Activated CD4-positive, alpha-beta T cell treated with anti-CD3 and anti-CD28 coated beads for 1 hour (primary cell): ENCODE results near the gene GRIA4.

ENCODE experiments used
- DNase-seq: peaks from one replicate; pipeline ENCODE4 v3.0.0-alpha.2; 2020

GRIA4 gene

GRCh38 chr11:105609832-105610781 is at the start of gene GRIA4:
Gene GRIA4 (plus strand): TSS chr11:105610073. CDS start chr11:105610998, 925 bp downstream.
- no peak for DNase-seq

- no peak for DNase-seq
Measured at GRCh38 chr11:105573091-105573490, 36.8 kb upstream of the GRIA4 start.

- DNase-seq = no peak
Measured at GRCh38 chr11:105574974-105575373, 34.9 kb upstream of the GRIA4 start.

- DNase-seq = no peak
Measured at GRCh38 chr11:105577641-105578040, 32.2 kb upstream of the GRIA4 start.

GRCh38 chr11:105579111-105579510 is 30.8 kb upstream of the GRIA4 start:
- no peak for DNase-seq

- no peak for DNase-seq
Measured at GRCh38 chr11:105582497-105582896, 27.4 kb upstream of the GRIA4 start.

GRCh38 chr11:105588001-105588400 is 21.9 kb upstream of the GRIA4 start:
- no peak for DNase-seq

GRCh38 chr11:105589346-105589745 is 20.5 kb upstream of the GRIA4 start:
- no peak for DNase-seq

GRCh38 chr11:105592035-105592434 is 17.8 kb upstream of the GRIA4 start:
- no peak for DNase-seq

GRCh38 chr11:105598371-105598770 is 11.5 kb upstream of the GRIA4 start:
- no peak for DNase-seq

- no peak for DNase-seq
Measured at GRCh38 chr11:105603156-105603555, 6.7 kb upstream of the GRIA4 start.

GRCh38 chr11:105609341-105609781 is 512 bp upstream of the GRIA4 start:
- no peak for DNase-seq

- no peak for DNase-seq
Measured at GRCh38 chr11:105610871-105611571, 1.1 kb downstream of the GRIA4 start.

- no peak for DNase-seq
Measured at GRCh38 chr11:105611572-105612441, 1.9 kb downstream of the GRIA4 start.

GRCh38 chr11:105612771-105613170 is 2.9 kb downstream of the GRIA4 start:
- DNase-seq = no peak

GRCh38 chr11:105613183-105613582 is 3.3 kb downstream of the GRIA4 start:
- DNase-seq = no peak

- no peak for DNase-seq
Measured at GRCh38 chr11:105618343-105618955, 8.6 kb downstream of the GRIA4 start.

- DNase-seq = no peak
Measured at GRCh38 chr11:105619556-105619955, 9.7 kb downstream of the GRIA4 start.

GRCh38 chr11:105622016-105622415 is 12.1 kb downstream of the GRIA4 start:
- DNase-seq = no peak

GRCh38 chr11:105632316-105632715 is 22.4 kb downstream of the GRIA4 start:
- DNase-seq = no peak

- DNase-seq = no peak
Measured at GRCh38 chr11:105635466-105635865, 25.6 kb downstream of the GRIA4 start.

GRCh38 chr11:105636496-105636895 is 26.6 kb downstream of the GRIA4 start:
- DNase-seq = no peak
